Glutamatergic neuron (in vitro differentiated cells): Measurements from ENCODE around the gene CKS1B. TPM values are rescaled to one million over a fixed set of nuclear protein-coding genes. Genes with fewer than 3 reads are reported as not detected.
A peak's percentile ranks its signal among the peaks of the same experiment; 100 is the strongest.

Experiments used
- DNase-seq: peaks from one replicate; pipeline ENCODE4 v3.0.0; 2022
- H3K27ac Mint-ChIP-seq: one replicate; pipeline ENCODE4 v1.8.0; 2020; ENCODE audit warnings: mild to moderate bottlenecking, mixed read lengths, inconsistent platforms; ENCODE audit not compliant: unreplicated experiment
- H3K27me3 Mint-ChIP-seq: one replicate; pipeline ENCODE4 v1.8.0; 2020; ENCODE audit warnings: mild to moderate bottlenecking, moderate library complexity, mixed read lengths, inconsistent platforms; ENCODE audit not compliant: unreplicated experiment
- H3K36me3 Mint-ChIP-seq: one replicate; pipeline ENCODE4 v1.8.0; 2020; ENCODE audit warnings: mild to moderate bottlenecking, mixed read lengths, inconsistent platforms; ENCODE audit not compliant: unreplicated experiment
- H3K4me1 Mint-ChIP-seq: one replicate; pipeline ENCODE4 v1.8.0; 2020; ENCODE audit warnings: mild to moderate bottlenecking, low read depth, mixed read lengths, inconsistent platforms; ENCODE audit not compliant: unreplicated experiment
- H3K4me3 Mint-ChIP-seq: one replicate; pipeline ENCODE4 v1.8.0; 2020; ENCODE audit warnings: mild to moderate bottlenecking, mixed read lengths, inconsistent platforms; ENCODE audit not compliant: unreplicated experiment
- H3K9me3 Mint-ChIP-seq: one replicate; pipeline ENCODE4 v1.8.0; 2020; ENCODE audit warnings: mild to moderate bottlenecking, moderate library complexity, mixed read lengths, inconsistent platforms; ENCODE audit not compliant: unreplicated experiment
- CTCF ChIP-seq: fragments of 200-600 bp; sonication (generic); IDR thresholded peaks from one replicate; pipeline ENCODE4 v1.5.0; 2021; ENCODE audit not compliant: partially characterized antibody, unreplicated experiment
- total RNA-seq: library from RNA; stranded (reverse); fragmentation: NEBNext Ultra II Directional; extraction: Animal tissue kit (Norgen Biotek cat#: 25700); gene quantifications from one replicate; pipeline ENCODE4 v1.2.1, GENCODE V29; 2021; ENCODE audit not compliant: unreplicated experiment

Gene CKS1B
- total RNA-seq, 1 donor from 2014 or later: 22.8 TPM

- Mint-ChIP-seq H3K4me3 (peak overlapping the region; percentile 82), H3K27me3 (peaks cover 12% of the 10 kb centered on the region), H3K4me1 (peaks cover 10% of the 10 kb centered on the region), H3K27ac (no peak overlapping the region), H3K36me3 (no peaks in the 10 kb centered on the region), H3K9me3 (peaks cover 5% of the 10 kb centered on the region)
- no peak for TF ChIP-seq CTCF
- DNase-seq: peak; percentile 100
Observed at GRCh38 chr1:155001675-155002463, 27.4 kb downstream of the CKS1B start.

GRCh38 chr1:155002464-155003226, 28.2 kb downstream of the CKS1B start, which contains the start of gene ZBTB7B:
TSS of gene ZBTB7B (plus strand) at chr1:155002802. CDS start at chr1:155014661, 11,859 bp downstream.
- H3K4me3 Mint-ChIP-seq: peak within 1 kb of the TSS; percentile 93
- H3K27ac Mint-ChIP-seq: peak within 1 kb of the TSS; percentile 34
- peaks cover 12% of the 10 kb centered on the region for H3K27me3 Mint-ChIP-seq
- H3K4me1 Mint-ChIP-seq: peaks cover 10% of the 10 kb centered on the region
- TF ChIP-seq CTCF: no peak
- no peak for DNase-seq
- no peaks in the 10 kb centered on the region for H3K36me3 Mint-ChIP-seq
- peaks cover 5% of the 10 kb centered on the region for H3K9me3 Mint-ChIP-seq

- Mint-ChIP-seq H3K36me3 (no peaks in the 10 kb centered on the region), H3K27ac (peak overlapping the region; percentile 34), H3K27me3 (peaks cover 12% of the 10 kb centered on the region), H3K4me1 (peaks cover 10% of the 10 kb centered on the region), H3K9me3 (peaks cover 5% of the 10 kb centered on the region), H3K4me3 (peak overlapping the region; percentile 93)
- no peak for DNase-seq
- TF ChIP-seq CTCF: no peak
Observed at GRCh38 chr1:155003227-155003765, 28.8 kb downstream of the CKS1B start.

GRCh38 chr1:155003766-155004351, 29.4 kb downstream of the CKS1B start:
- peak; percentile 55 for DNase-seq

More at GRCh38 chr1:155003766-155004351, 29.4 kb downstream of the CKS1B start:
- Mint-ChIP-seq H3K4me1 (peaks cover 10% of the 10 kb centered on the region), H3K9me3 (peaks cover 4% of the 10 kb centered on the region), H3K4me3 (peak overlapping the region; percentile 93), H3K27me3 (peaks cover 10% of the 10 kb centered on the region), H3K27ac (peak overlapping the region; percentile 89), H3K36me3 (no peaks in the 10 kb centered on the region)
- TF ChIP-seq CTCF: no peak
